GM12875 (cell line): ENCODE data around the gene ZDHHC7.

ENCODE experiments used
- H3K4me3 ChIP-seq: one replicate; pipeline ENCODE4 v1.5.1; 2011; ENCODE audit warnings: low read depth, low read length, control low read depth
- TF ChIP-seq, protein P1 (sequence below): IDR thresholded peaks from 2 replicates; pipeline ENCODE4 v1.5.1; 2011; ENCODE audit warnings: low read depth, mild to moderate bottlenecking, control low read depth, inconsistent platforms, low read length, moderate library complexity, borderline replicate concordance; ENCODE audit not compliant: insufficient read depth

Gene ZDHHC7

GRCh38 chr16:84955427-84955826 lies 55.9 kb downstream of the ZDHHC7 start:
- TF ChIP-seq, protein P1, sequence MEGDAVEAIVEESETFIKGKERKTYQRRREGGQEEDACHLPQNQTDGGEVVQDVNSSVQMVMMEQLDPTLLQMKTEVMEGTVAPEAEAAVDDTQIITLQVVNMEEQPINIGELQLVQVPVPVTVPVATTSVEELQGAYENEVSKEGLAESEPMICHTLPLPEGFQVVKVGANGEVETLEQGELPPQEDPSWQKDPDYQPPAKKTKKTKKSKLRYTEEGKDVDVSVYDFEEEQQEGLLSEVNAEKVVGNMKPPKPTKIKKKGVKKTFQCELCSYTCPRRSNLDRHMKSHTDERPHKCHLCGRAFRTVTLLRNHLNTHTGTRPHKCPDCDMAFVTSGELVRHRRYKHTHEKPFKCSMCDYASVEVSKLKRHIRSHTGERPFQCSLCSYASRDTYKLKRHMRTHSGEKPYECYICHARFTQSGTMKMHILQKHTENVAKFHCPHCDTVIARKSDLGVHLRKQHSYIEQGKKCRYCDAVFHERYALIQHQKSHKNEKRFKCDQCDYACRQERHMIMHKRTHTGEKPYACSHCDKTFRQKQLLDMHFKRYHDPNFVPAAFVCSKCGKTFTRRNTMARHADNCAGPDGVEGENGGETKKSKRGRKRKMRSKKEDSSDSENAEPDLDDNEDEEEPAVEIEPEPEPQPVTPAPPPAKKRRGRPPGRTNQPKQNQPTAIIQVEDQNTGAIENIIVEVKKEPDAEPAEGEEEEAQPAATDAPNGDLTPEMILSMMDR = no peak
- no peak overlapping the region for H3K4me3 ChIP-seq

DNA sequence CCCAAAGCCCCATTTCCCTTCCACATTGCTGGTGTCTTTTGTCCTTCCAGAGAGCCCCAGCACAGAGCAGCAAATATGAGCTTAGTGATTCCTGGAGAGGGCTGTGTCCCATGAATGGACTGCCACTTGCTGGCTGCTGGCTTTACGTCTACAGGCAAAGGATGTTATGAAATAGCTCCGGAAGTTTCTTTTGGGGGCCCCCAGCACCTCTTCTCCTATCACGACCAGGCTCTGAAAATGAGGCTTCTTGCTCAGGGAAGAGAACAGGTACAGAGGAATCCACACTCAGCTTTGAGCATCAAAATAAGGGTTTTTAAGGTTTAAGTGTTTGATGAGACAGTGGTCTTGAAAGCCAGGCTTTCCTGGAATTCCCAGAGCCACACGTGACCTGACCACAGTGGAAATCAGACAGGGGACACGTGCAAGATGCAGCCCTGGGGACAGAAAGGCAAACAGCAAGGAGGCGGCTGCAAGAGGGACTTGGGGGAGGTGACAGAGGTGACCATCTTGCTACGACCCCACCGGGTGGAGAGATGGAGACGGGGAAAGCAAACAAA lies 58.1 kb downstream of the ZDHHC7 start:
- TF ChIP-seq, protein P1 = no peak
- H3K4me3 ChIP-seq = no peak overlapping the region

GRCh38 chr16:84952335-84953189 lies 58.8 kb downstream of the ZDHHC7 start:
- no peak overlapping the region for H3K4me3 ChIP-seq
- TF ChIP-seq, protein P1 = peak; percentile 81

GRCh38 chr16:84950906-84951305 lies 60.4 kb downstream of the ZDHHC7 start:
- TF ChIP-seq, protein P1 = peak; percentile 69
- no peak overlapping the region for H3K4me3 ChIP-seq

GRCh38 chr16:84949772-84950436 lies 61.4 kb downstream of the ZDHHC7 start:
- TF ChIP-seq, protein P1 = no peak
- no peak overlapping the region for H3K4me3 ChIP-seq

- TF ChIP-seq, protein P1 = no peak
- no peak overlapping the region for H3K4me3 ChIP-seq
Measured at GRCh38 chr16:84948851-84949610, 62.3 kb downstream of the ZDHHC7 start.
